NCI-H128 (cell line): Measurements from ENCODE around the gene NGDN.
"Not testable (repeated sequence)": the region's sequence is repeated elsewhere in the genome, so short reads cannot be mapped to it uniquely, and the experiment has no call there.

Experiments used
- DNase-seq: peaks from one replicate; lab custom pipeline; 2025; ENCODE audit not compliant: unreplicated experiment; lab: John Stamatoyannopoulos, UW

NGDN gene

GRCh38 chr14:23438101-23438971 lies 31.2 kb upstream of the NGDN start:
- no peak for DNase-seq

- DNase-seq = no peak
These were observed 30.2 kb upstream of the NGDN start for GRCh38 chr14:23439107-23439835.

- DNase-seq = no peak
These were observed 28.4 kb upstream of the NGDN start for GRCh38 chr14:23441076-23441475.

GRCh38 chr14:23442721-23443356 lies 26.7 kb upstream of the NGDN start:
- DNase-seq = no peak

- DNase-seq = no peak
These were observed 26.1 kb upstream of the NGDN start for GRCh38 chr14:23443411-23443812.

GRCh38 chr14:23443881-23444280 lies 25.6 kb upstream of the NGDN start:
- no peak for DNase-seq

- DNase-seq = no peak
These were observed 25.2 kb upstream of the NGDN start for GRCh38 chr14:23444314-23444713.

GRCh38 chr14:23445773-23446172 lies 23.7 kb upstream of the NGDN start:
- no peak for DNase-seq

GRCh38 chr14:23446291-23446851 lies 23.1 kb upstream of the NGDN start:
- DNase-seq = no peak

- no peak for DNase-seq
These were observed 21.8 kb upstream of the NGDN start for GRCh38 chr14:23447361-23448350.

GRCh38 chr14:23449314-23449713 lies 20.2 kb upstream of the NGDN start:
- DNase-seq = no peak

GRCh38 chr14:23450379-23450778 lies 19.1 kb upstream of the NGDN start:
- DNase-seq = no peak

GRCh38 chr14:23452237-23452636 lies 17.3 kb upstream of the NGDN start:
- no peak for DNase-seq

GRCh38 chr14:23454445-23454856 lies 15.1 kb upstream of the NGDN start:
- no peak for DNase-seq

- DNase-seq = not testable (repeated sequence)
These were observed 12.5 kb upstream of the NGDN start for GRCh38 chr14:23456883-23457586.

GRCh38 chr14:23457587-23458445 lies 11.7 kb upstream of the NGDN start:
- DNase-seq = no peak

- no peak for DNase-seq
These were observed 8.5 kb upstream of the NGDN start for GRCh38 chr14:23460960-23461359.

- DNase-seq = no peak
These were observed 4.8 kb upstream of the NGDN start for GRCh38 chr14:23464700-23465099.

GRCh38 chr14:23465261-23465660 lies 4.2 kb upstream of the NGDN start:
- no peak for DNase-seq
